ENCODE results near the gene CPB1.
"Not testable (repeated sequence)": the region's sequence is repeated elsewhere in the genome, so short reads cannot be mapped to it uniquely, and the experiment has no call there.

Gene CPB1

DNA sequence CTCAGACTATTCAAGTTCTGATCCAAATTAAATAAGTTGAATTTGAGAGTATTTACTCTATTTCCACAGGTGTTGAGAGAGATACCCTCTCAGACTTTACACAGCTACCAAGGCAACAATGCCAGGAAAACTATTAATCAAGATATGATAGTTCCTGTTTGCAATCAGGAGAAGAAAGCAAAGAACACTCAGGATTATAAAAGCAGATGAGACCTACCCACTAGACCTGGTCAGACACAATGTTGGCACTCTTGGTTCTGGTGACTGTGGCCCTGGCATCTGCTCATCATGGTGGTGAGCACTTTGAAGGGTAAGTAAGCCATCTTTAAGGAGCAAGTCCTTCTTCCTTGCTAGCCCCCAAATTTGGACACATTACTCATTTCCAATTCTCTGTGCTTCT lies at the start of gene CPB1:
CPB1 (plus strand) TSS at position 227 of the 400 bp plus-strand sequence; CDS start at position 240, 13 bp downstream.
- no peak for DNase-seq

- DNase-seq = no peak
Observed at GRCh38 chr3:148778926-148779325, 48.7 kb upstream of the CPB1 start.

GRCh38 chr3:148785026-148785425 lies 42.6 kb upstream of the CPB1 start:
- DNase-seq = not testable (repeated sequence)

GRCh38 chr3:148786159-148786558 lies 41.5 kb upstream of the CPB1 start:
- not testable (repeated sequence) for DNase-seq

- no peak for DNase-seq
Observed at GRCh38 chr3:148789146-148789545, 38.5 kb upstream of the CPB1 start.

GRCh38 chr3:148789906-148790305 lies 37.7 kb upstream of the CPB1 start:
- no peak for DNase-seq

DNA sequence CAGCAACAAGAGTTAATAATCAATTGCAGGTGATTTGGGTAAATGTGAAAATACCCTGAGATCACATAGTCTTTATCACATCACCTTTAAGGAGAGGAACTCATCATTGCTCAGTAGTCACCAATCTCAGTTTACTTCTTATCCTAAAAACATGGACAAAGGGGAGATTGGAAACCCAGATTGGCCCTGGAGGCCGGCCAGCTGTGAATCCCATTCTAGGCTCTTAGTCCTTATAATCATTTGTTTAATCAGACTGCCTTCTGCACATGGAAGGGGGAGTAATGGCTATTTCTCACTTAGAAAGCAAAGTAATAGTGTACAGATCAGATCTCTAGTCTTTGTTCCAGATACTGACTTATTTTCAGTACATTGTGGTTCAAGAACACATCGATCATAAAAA lies 37.2 kb upstream of the CPB1 start:
- no peak for DNase-seq

DNA sequence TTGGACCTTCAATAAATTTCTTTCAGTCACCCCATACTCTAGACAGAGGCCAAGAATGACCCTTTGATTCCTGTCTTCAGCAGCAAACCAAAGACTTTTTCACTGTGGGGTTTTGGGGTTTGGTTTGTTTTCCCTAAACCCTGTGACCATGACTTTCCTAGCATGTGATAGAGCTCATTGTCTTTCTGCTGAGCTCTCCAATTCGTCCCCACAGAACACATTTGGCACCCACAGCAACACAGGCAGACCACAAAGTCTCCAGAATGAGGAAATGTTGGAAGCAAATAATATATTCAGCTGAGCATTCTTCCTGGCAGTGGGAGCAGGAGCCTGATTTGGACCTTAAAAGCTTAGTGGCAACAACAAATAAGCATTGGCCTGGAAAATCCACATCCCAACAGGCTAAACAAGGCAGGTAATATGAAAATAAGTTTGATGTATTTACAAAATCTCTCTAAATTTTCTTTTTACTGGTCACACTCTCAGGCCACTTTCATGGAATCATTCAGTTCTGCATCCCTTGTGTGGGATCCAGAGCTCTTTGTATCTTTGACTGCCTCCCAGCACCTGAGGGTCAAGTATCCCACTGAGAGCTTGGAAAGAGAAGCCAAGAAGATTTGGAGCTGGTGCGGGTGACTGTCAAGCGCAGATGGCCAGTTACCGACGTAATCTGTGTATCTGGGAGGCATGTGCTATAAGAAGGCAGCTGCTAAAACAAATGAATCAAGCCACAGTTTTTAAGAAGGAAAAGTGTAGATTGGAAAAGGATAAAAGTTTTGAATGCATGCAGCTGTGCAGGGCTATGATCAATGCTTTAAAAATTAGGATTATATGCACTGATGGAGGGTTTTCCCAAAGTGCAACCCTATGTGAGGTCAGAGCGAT lies 36.5 kb upstream of the CPB1 start:
- DNase-seq = no peak

- DNase-seq = no peak
Observed at GRCh38 chr3:148791920-148792319, 35.7 kb upstream of the CPB1 start.

GRCh38 chr3:148792516-148792915 lies 35.1 kb upstream of the CPB1 start:
- no peak for DNase-seq

DNA sequence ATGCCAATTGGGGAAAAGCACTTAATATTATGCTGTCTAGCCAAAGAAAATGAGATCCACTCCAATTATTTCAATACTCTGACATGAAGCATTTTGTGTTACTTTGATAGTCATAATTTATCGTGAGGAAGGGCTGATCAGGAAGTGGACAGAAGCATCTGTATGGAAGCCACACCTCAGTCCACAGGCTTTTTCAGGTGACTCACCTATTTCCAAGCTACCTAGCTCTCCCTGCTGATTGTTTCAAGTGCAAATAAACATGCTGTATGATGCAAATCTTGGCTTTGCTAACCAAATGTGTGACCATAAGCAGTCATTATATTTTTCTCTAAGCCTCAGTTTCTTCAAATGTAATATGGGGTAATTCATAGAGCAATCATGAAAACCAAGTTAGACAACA lies 30.8 kb upstream of the CPB1 start:
- no peak for DNase-seq

DNA sequence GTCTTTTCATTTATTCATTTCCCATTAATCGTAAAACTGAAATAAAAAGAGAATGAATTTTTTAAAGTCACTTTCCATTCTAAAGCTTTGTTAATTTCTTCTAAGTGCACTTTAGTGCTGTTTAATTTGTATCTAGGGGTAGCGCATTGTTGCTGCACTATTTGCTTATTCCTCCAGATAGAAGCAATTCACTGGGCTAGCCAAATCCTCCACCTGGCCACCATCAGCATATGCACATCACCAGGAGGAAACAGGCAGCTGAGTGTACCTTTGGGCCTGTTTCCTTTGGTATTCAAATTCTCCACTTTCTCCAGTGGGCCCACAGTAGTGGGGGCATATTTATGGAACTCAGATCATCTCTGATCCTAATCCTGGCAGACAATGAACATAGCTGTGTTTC lies 29.8 kb upstream of the CPB1 start:
- no peak for DNase-seq

- DNase-seq = no peak
Observed at GRCh38 chr3:148800414-148800813, 27.2 kb upstream of the CPB1 start.

GRCh38 chr3:148809835-148810234 lies 17.8 kb upstream of the CPB1 start:
- no peak for DNase-seq

GRCh38 chr3:148815316-148816110 lies 12.1 kb upstream of the CPB1 start:
- DNase-seq = no peak

DNA sequence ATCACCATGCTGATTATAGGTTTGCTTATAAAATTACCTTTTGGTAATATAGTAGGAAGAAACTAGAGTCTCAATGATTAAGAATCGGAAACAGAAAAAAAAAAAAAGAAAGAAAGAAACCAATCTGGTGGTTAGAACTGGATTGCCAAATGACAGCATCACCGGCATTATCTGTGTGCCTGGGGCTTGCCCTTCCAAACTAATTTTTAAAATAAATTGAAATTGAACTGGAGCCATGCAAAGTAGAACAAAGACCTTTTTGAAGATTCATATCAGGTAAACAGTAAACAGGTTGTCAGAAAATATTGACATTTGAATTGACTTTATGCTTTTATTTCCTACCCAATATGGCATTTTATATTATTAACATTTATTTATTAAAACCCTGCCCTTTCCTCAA lies 11.2 kb upstream of the CPB1 start:
- no peak for DNase-seq

DNA sequence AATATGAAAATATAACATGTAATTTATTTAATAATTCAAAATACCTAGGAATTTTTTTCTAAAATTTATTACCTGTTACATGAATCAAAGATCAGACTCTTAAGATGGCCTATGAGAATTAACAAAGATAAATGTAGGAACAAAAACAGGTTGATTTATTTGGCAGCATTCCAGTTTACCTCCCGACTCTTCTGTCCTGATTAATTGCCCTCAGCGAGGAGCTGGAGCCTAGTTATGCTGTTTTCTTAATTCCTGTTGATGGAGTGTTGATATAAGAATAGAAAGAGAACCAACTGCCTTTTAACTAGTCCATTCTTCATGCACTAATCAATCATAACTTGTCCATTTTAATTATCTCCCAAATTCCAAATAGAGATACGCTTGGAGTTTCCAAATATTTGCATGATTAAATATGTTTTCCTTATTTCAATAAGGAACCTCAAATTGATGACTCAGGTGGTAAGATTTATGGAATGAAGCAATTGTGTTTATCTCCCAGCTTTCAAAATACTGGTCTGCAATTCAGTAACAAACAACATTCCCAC lies 10.6 kb upstream of the CPB1 start:
- no peak for DNase-seq

DNA sequence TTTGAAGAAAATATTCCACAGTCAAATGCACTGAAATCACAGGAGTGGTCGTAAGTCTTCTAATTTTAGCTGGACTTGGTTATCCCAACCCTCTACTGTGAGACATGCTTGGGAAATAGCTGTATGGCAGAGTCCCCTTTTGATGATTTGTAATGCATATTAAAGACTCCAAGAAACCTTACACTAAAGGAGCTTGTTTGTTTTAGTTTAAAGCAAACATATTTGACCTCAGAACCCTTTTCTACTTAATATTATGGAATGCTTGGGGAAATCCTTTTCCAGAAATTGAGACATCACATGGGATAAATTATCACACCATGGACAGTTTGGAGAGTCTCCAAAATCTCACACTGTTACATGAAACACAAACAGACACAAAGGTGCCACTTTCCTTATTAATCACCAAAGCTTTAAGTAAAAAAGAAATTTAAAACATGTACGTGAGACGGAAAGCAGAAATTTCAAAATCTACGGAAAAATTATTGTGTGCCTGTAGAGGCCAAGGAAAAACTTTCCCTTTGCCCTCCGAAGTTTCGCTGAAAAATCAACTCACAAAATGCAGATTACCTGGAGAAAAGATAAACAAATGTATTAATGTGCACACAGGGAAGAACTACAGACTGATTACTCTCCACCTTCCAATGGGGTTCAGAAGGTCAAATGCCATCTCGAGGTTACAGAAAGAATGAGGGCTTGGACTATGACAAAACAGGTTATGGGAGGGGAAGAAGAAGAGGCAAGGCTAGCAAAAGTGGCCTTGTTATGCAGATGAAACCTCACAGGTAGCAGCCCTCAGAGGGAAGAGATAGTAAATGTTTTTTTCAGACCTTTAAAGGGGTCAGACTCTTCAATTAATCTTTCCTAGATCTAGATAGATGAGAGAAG lies 7.0 kb upstream of the CPB1 start:
- DNase-seq = no peak

GRCh38 chr3:148823026-148823425 lies 4.6 kb upstream of the CPB1 start:
- DNase-seq = no peak

GRCh38 chr3:148825476-148825875 lies 2.1 kb upstream of the CPB1 start:
- no peak for DNase-seq

GRCh38 chr3:148828136-148828690 lies 602 bp downstream of the CPB1 start:
- DNase-seq = no peak

- no peak for DNase-seq
Observed at GRCh38 chr3:148829926-148830325, 2.3 kb downstream of the CPB1 start.
